Measurements from ENCODE around the gene PAPPA2. TPM values are rescaled to one million over a fixed set of nuclear protein-coding genes. Genes with fewer than 3 reads are reported as not detected.

The PAPPA2 gene
- total RNA-seq, 1 experiment from 2014 or later = 0.81 TPM

- Histone ChIP-seq H3K9ac (ENCODE audit: extremely low read depth, insufficient read length, low read length) (no peak overlapping the region), H3K79me2 (ENCODE audit: insufficient read depth, low read length) (no peaks in the 10 kb centered on the region), H3K9me3 (ENCODE audit: control insufficient read depth, low read depth, low read length) (no peaks in the 10 kb centered on the region), H2BK120ac (ENCODE audit: low read depth, low read length, poor library complexity, severe bottlenecking) (no peak overlapping the region), H3K56ac (ENCODE audit: insufficient read length, low read depth, low read length) (no peak overlapping the region), H4K5ac (ENCODE audit: insufficient read length, low read depth, low read length) (no peak overlapping the region), H3K4ac (ENCODE audit: low read depth, low read length) (no peak overlapping the region), H4K8ac (replicated peaks; ENCODE audit: insufficient read length, low read depth, low read length) (no peak overlapping the region), H3K27ac (ENCODE audit: insufficient read length, low read depth, low read length) (no peak overlapping the region), H4K91ac (ENCODE audit: insufficient read length, low read depth, low read length) (no peak overlapping the region), H2BK5ac (ENCODE audit: insufficient read length, low read length) (no peak overlapping the region), H3T11ph (ENCODE audit: low read length) (no peak overlapping the region), H3K27me3 (ENCODE audit: insufficient read depth, low read length) (no peaks in the 10 kb centered on the region), H2AK5ac (ENCODE audit: insufficient read length, low read length) (no peak overlapping the region), H2BK12ac (ENCODE audit: insufficient read length, low read depth, low read length) (no peak overlapping the region), H3K23ac (ENCODE audit: insufficient read length, low read depth, low read length) (no peak overlapping the region), H3K14ac (ENCODE audit: insufficient read depth, low read length) (no peak overlapping the region), H3K4me1 (ENCODE audit: insufficient read depth, low read length) (no peaks in the 10 kb centered on the region; the same call in 1 of the 2 replicates), H2BK20ac (ENCODE audit: low read depth, low read length, poor library complexity, severe bottlenecking) (no peak overlapping the region), H4K20me1 (ENCODE audit: control insufficient read depth, insufficient read depth, insufficient read length) (no peaks in the 10 kb centered on the region), H2AFZ (ENCODE audit: low read length) (no peak overlapping the region), H2BK15ac (ENCODE audit: low read depth, low read length) (no peak overlapping the region), H3K4me2 (ENCODE audit: insufficient read depth, insufficient read length, low read length) (no peak overlapping the region), H3K18ac (ENCODE audit: insufficient read length, low read depth, low read length) (no peak overlapping the region), H3K23me2 (ENCODE audit: insufficient read length, low read depth, low read length, poor library complexity, severe bottlenecking) (no peaks in the 10 kb centered on the region), H3K79me1 (ENCODE audit: insufficient read depth, low read depth, low read length, poor library complexity, severe bottlenecking) (no peaks in the 10 kb centered on the region)
- no peak for TF ChIP-seq CTCF (conservative IDR thresholded peaks at IDR 0.05)
- H3K27ac Mint-ChIP-seq = peak overlapping the region in 1 of 3 experiments; percentile 48; a peak in 1 of 7 replicates
- no peaks in the 10 kb centered on the region for H3K9me3 Mint-ChIP-seq
- no peak for DNase-seq
- H3K4me3 Mint-ChIP-seq = no peak overlapping the region
- peaks cover 0 to 2% of the 10 kb centered on the region in 2 experiments; a peak in 1 of 4 replicates for H3K4me1 Mint-ChIP-seq
- H3K27me3 Mint-ChIP-seq (ENCODE audit: low read depth) = no peaks in the 10 kb centered on the region
- no CpG with 5 or more reads among the region's 8 CpGs for WGBS (ENCODE audit: extremely low coverage, insufficient read length, low lambda C conversion rate)
- H3K36me3 Mint-ChIP-seq (ENCODE audit: insufficient read depth in 1 of 3, low read depth in 3 of 3) = no peaks in the 10 kb centered on the region
Measured at GRCh38 chr1:176829261-176829660, 366.3 kb downstream of the PAPPA2 start.
